Measurements from ENCODE around the gene HEATR1. TPM values are rescaled to one million over a fixed set of nuclear protein-coding genes. Genes with fewer than 3 reads are reported as not detected.

HEATR1 gene
- total and polyA plus RNA-seq, 2 donors (not counting 1 experiment from before 2014, with no cell fraction given) = 6.1 to 50.6 TPM

GRCh38 chr1:236568285-236568894 lies 35.9 kb downstream of the HEATR1 start:
- CTCF ChIA-PET = no interaction called here
- H3K27me3 ChIP-seq (replicated peaks in 1 of 4; ENCODE audit: control extremely low read depth in 1 of 4, control insufficient read depth in 3 of 4, insufficient read depth in 4 of 4, low read length in 3 of 4) = no peaks in the 10 kb centered on the region
- TF ChIP-seq EZH2 (IDR thresholded peaks at IDR 0.05; ENCODE audit: borderline replicate concordance, insufficient read depth, low read depth, low read length, poor library complexity, severe bottlenecking) (no peak), CTCF (IDR thresholded peaks at IDR 0.05) (no peak)

GRCh38 chr1:236565530-236565929 lies 38.8 kb downstream of the HEATR1 start:
- Mint-ChIP-seq H3K4me1 (no peaks in the 10 kb centered on the region), H3K9me3 (ENCODE audit: insufficient read depth) (no peaks in the 10 kb centered on the region), H3K27me3 (no peaks in the 10 kb centered on the region), H3K27ac (no peak overlapping the region), H3K4me3 (no peak overlapping the region)
- TF ChIP-seq CTCF (IDR thresholded peaks at IDR 0.05) (no peak), EZH2 (IDR thresholded peaks at IDR 0.05; ENCODE audit: borderline replicate concordance, insufficient read depth, low read depth, low read length, poor library complexity, severe bottlenecking) (no peak)
- Histone ChIP-seq H4K20me1 (ENCODE audit: control insufficient read depth, insufficient read depth, low read length, poor library complexity, severe bottlenecking) (no peaks in the 10 kb centered on the region), H3K27ac (ENCODE audit: low read length in 2 of 2) (no peak overlapping the region), H2AFZ (ENCODE audit: insufficient read depth, low read depth, low read length, poor library complexity, severe bottlenecking) (no peak overlapping the region), H3K9ac (ENCODE audit: low read length) (no peak overlapping the region), H3K4me2 (replicated peaks; ENCODE audit: low read depth, low read length, poor library complexity, severe bottlenecking) (no peak overlapping the region), H3K36me3 (replicated peaks in 1 of 2; ENCODE audit: control extremely low read depth in 1 of 2, control insufficient read depth in 1 of 2, extremely low read depth in 1 of 2, insufficient read depth in 2 of 2, low read length in 1 of 2) (peaks cover 22 to 89% of the 10 kb centered on the region in 2 experiments), H3K9me3 (ENCODE audit: control extremely low read depth in 1 of 3, control insufficient read depth in 2 of 3, insufficient read depth in 1 of 3, low read length in 2 of 3) (no peaks in the 10 kb centered on the region), H3K4me3 (ENCODE audit: control extremely low read depth in 1 of 5, extremely low read depth in 1 of 5, insufficient read depth in 1 of 5, low read depth in 2 of 5, low read length in 4 of 5) (no peak overlapping the region), H3K4me1 (ENCODE audit: control insufficient read depth in 2 of 2, insufficient read depth in 2 of 2, low read length in 2 of 2) (no peaks in the 10 kb centered on the region), H3K79me2 (ENCODE audit: control insufficient read depth, insufficient read depth, low read length) (no peaks in the 10 kb centered on the region), H3K27me3 (replicated peaks in 1 of 4; ENCODE audit: control extremely low read depth in 1 of 4, control insufficient read depth in 3 of 4, insufficient read depth in 4 of 4, low read length in 3 of 4) (no peaks in the 10 kb centered on the region)
- no peak for ATAC-seq (ENCODE audit: low read depth)
- ChIA-PET POLR2A (no interaction called here), CTCF (interaction anchor here (0.5 kb wide), 1 partner anchor 83 kb away, joined by 3 read pairs; no protein-coding TSS in a partner anchor)
- intact Hi-C loops (cut with micrococcal nuclease) = no loop called here
- no CpG with 5 or more reads among the region's 5 CpGs for WGBS (ENCODE audit: insufficient coverage)
- DNase-seq = no peak

More at GRCh38 chr1:236568285-236568894, 35.9 kb downstream of the HEATR1 start:
- Mint-ChIP-seq H3K27me3 (no peaks in the 10 kb centered on the region), H3K4me1 (no peaks in the 10 kb centered on the region), H3K27ac (no peak overlapping the region), H3K9me3 (ENCODE audit: insufficient read depth) (no peaks in the 10 kb centered on the region), H3K4me3 (no peak overlapping the region)
- Histone ChIP-seq H3K27ac (ENCODE audit: low read length in 2 of 2) (no peak overlapping the region), H3K9me3 (ENCODE audit: control extremely low read depth in 1 of 3, control insufficient read depth in 2 of 3, insufficient read depth in 1 of 3, low read length in 2 of 3) (no peaks in the 10 kb centered on the region), H3K4me2 (replicated peaks; ENCODE audit: low read depth, low read length, poor library complexity, severe bottlenecking) (no peak overlapping the region), H4K20me1 (ENCODE audit: control insufficient read depth, insufficient read depth, low read length, poor library complexity, severe bottlenecking) (no peaks in the 10 kb centered on the region), H3K9ac (ENCODE audit: low read length) (no peak overlapping the region), H3K4me3 (ENCODE audit: control extremely low read depth in 1 of 5, extremely low read depth in 1 of 5, insufficient read depth in 1 of 5, low read depth in 2 of 5, low read length in 4 of 5) (no peak overlapping the region), H3K4me1 (ENCODE audit: control insufficient read depth in 2 of 2, insufficient read depth in 2 of 2, low read length in 2 of 2) (no peaks in the 10 kb centered on the region), H2AFZ (ENCODE audit: insufficient read depth, low read depth, low read length, poor library complexity, severe bottlenecking) (no peak overlapping the region), H3K36me3 (replicated peaks in 1 of 2; ENCODE audit: control extremely low read depth in 1 of 2, control insufficient read depth in 1 of 2, extremely low read depth in 1 of 2, insufficient read depth in 2 of 2, low read length in 1 of 2) (peaks cover 21 to 92% of the 10 kb centered on the region in 2 experiments), H3K79me2 (ENCODE audit: control insufficient read depth, insufficient read depth, low read length) (no peaks in the 10 kb centered on the region)
- intact Hi-C loops (cut with micrococcal nuclease) = no loop called here
- ATAC-seq (ENCODE audit: low read depth) (no peak), DNase-seq (no peak)
- POLR2A ChIA-PET = no interaction called here
- no CpG with 5 or more reads among the region's 2 CpGs for WGBS (ENCODE audit: insufficient coverage)

Measured in B cell (primary cell).